Stimulated activated CD8-positive, alpha-beta memory T cell treated with anti-CD3 and anti-CD28 coated beads, Interleukin-2, amount 100 ng/mL, for 48 hours (primary cell): ENCODE data around the gene EXOC4.
"Not testable (repeated sequence)": the region's sequence is repeated elsewhere in the genome, so short reads cannot be mapped to it uniquely, and the experiment has no call there.

Experiments used
- DNase-seq, 2 donors: peaks; one replicate each; pipeline ENCODE4 v3.0.0-alpha.2; 2020; ENCODE audit warnings: low read depth in 2 of 2

Gene EXOC4

DNA sequence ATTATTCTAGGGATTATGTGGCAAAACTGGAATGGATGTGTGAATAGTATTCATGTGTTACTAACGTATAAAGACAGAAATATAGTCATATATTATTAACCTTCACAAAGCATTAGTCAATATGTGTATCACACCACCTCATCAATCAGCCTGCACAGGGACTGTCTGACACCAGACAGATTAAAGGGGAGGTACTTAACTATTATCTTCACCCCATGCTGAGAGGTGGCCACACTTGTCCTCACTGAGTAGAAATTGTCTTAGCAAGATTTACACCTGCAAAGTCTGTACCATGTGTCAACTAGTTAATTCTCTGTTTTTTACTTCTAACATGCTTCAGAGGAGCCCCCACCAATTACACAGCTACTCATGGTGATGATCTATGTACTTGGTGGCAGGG lies 727.9 kb downstream of the EXOC4 start:
- no peak for DNase-seq

GRCh38 chr7:133983685-133984419 lies 731.0 kb downstream of the EXOC4 start:
- no peak for DNase-seq

GRCh38 chr7:133985300-133985699 lies 732.4 kb downstream of the EXOC4 start:
- no peak for DNase-seq

DNA sequence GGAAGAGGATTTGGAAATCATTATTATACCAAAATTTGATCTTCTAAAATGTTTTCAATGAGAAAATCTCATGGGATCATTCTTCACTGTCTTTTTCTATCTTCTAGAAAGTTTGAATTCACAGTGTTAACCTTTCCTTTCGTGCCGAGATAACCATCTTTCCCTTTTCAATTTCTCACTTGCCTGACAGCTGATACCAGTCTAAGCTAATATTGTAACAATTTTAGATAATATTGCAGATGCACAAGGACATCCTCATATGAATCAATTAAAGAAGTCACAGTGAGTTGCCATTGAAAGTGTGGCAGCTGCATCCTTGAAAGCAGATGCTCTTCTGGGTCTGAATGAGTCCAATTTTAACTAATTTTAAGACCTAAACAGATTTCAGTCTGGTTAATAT lies 734.7 kb downstream of the EXOC4 start:
- DNase-seq, result no peak

- no peak for DNase-seq
These were observed 740.7 kb downstream of the EXOC4 start for GRCh38 chr7:133993547-133993946.

GRCh38 chr7:133994100-133994499 lies 741.2 kb downstream of the EXOC4 start:
- not testable (repeated sequence) for DNase-seq

GRCh38 chr7:133997463-133997862 lies 744.6 kb downstream of the EXOC4 start:
- DNase-seq, result no peak

- DNase-seq, result no peak
These were observed 746.3 kb downstream of the EXOC4 start for GRCh38 chr7:133999178-133999577.

GRCh38 chr7:134004829-134005505 lies 752.1 kb downstream of the EXOC4 start:
- DNase-seq, result no peak

DNA sequence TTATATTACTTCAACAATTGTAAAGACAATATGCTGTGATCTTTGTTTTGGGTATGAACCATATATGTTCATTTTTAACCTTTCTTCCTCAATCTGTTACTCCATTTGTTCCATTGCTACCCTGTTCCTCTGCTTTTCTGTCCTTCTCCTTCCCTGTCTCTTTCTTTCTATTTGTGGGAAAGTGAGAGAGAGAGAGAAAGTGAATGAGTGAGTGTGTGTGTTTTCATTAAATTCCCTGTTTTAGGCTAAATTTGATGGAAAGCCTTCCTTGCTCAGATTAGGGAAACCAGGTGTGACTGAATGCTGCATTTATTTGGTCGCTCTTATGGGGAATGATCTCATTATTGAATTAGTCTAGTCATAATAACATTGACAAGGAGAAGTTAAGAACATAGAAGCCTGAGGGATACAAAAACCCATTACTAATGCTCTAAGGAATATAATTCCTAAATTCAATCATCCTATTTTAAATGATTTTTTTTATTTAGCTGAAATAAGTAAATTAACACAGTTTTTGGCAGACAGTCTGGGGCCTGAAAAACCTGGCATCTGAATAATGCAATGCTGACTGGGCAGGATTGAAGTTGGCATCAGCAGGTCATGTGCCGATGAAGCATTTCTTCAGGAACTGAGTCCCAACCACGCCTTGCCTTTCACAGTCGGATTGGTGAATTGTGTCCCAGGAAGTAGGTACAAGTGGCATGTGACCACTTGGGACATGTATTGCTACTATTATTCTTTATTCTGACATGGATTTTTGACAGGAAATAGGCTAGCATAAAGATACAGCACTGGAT lies 756.6 kb downstream of the EXOC4 start:
- DNase-seq, result no peak

- no peak for DNase-seq
These were observed 760.4 kb downstream of the EXOC4 start for GRCh38 chr7:134013249-134013648.

GRCh38 chr7:134014935-134015334 lies 762.1 kb downstream of the EXOC4 start:
- DNase-seq, result no peak

DNA sequence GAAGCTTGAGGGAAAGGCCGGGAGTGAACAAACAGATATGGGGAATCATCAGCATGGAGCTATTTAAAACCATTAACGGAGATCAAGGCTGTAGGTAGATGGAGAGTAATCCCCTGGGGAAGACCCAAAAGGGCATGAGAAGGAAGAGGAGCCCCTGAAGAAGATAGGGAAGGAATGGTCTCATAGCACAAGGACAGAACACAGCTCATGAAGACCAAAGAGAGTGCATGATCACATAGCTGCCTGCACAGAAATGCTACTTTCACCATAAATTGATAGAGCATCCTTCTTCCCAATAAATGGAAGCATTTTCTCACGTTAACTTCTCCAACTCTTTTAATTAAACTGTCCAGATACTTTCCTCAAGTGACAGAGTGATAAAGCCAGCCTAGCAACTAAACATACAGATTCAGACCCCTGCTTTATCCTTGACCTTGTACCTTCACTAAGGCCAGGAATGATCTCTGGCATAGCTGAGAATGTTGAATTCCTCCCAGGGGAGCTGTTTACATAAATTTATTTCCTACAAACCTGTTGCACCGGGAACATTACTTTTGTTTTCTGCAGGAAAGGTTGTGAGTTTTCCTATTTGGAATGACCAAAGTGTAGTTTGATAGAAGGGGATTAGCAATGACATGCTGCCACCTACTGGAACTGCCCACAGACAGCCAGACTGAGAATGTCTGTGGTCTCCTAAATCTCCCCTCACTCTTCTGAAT lies 763.5 kb downstream of the EXOC4 start:
- DNase-seq, result no peak

- DNase-seq, result no peak
These were observed 764.0 kb downstream of the EXOC4 start for GRCh38 chr7:134016942-134017303.

GRCh38 chr7:134018306-134018705 lies 765.4 kb downstream of the EXOC4 start:
- no peak for DNase-seq

GRCh38 chr7:134019251-134019650 lies 766.4 kb downstream of the EXOC4 start:
- DNase-seq, result no peak

- no peak for DNase-seq
These were observed 769.0 kb downstream of the EXOC4 start for GRCh38 chr7:134021836-134022235.

GRCh38 chr7:134022286-134022911 lies 769.5 kb downstream of the EXOC4 start:
- no peak for DNase-seq

DNA sequence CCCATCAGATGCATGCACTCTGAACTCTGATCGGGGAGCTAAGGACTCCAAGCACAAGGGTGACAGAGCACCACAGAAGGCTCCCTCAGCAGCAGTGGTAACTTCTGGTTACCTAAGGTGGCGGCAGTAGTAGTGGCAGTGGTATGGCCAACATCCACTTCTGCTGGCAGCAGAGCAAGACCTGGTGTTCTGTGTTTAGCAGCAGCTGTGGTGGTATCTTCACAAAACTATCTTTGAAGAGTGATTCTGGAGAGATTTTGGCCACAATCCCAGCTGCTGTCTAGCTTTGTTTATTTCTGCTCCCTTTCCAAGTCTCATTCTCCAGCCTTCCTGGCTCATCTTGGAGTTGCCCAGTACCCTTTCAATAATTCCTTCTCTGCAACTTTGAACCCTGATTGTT lies 771.9 kb downstream of the EXOC4 start:
- DNase-seq, result no peak

- no peak for DNase-seq
These were observed 776.0 kb downstream of the EXOC4 start for GRCh38 chr7:134028853-134029252.

DNA sequence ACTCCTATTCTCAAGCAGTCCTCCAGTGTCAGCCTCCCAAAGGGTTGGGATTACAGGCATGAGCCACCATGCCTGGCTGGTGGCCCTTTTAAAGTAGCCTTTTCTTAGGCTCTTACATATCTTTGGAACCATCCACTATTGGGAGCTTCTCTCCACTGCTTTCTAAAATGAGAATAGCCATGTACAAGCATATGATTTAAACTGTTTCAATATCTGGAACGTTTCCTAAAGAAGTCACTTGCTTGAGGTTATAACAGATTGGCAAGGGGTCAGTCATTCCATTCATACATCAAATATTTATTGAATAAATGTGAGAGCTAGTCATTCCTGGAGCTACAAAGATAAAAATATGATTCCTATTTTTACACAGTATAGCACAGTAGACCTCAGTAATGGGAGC lies 776.9 kb downstream of the EXOC4 start:
- no peak for DNase-seq

GRCh38 chr7:134030460-134030865 lies 777.6 kb downstream of the EXOC4 start:
- DNase-seq, result no peak
